Activated CD4-positive, alpha-beta T cell treated with anti-CD3 and anti-CD28 coated beads, Interleukin-2, amount 10 ng/mL, durations not matched to agents 7 days and 5 days (primary cell): Measurements from ENCODE around the gene AQP2. TPM values are rescaled to one million over a fixed set of nuclear protein-coding genes. Genes with fewer than 3 reads are reported as not detected.

ENCODE experiments used
- CTCF ChIA-PET: fragments of 350-600 bp; sonication (Branson Sonifier 250); formaldehyde crosslinking; loops from one replicate; lab custom pipeline; 2021; ENCODE audit warnings: antibody characterized with exemption; lab: Charles Lee
- POLR2A ChIA-PET: fragments of 350-600 bp; sonication (Branson Sonifier 250); formaldehyde crosslinking; loops from one replicate; lab custom pipeline; 2021; ENCODE audit warnings: antibody characterized with exemption; lab: Charles Lee
- DNase-seq: peaks from one replicate; pipeline ENCODE4 v3.0.0-alpha.2; 2020
- H3K27ac Mint-ChIP-seq: one replicate; pipeline ENCODE4 v1.8.0; 2021; ENCODE audit warnings: mild to moderate bottlenecking, moderate library complexity, mixed read lengths
- H3K27me3 Mint-ChIP-seq: one replicate; pipeline ENCODE4 v1.8.0; 2021; ENCODE audit warnings: mixed read lengths
- H3K36me3 Mint-ChIP-seq: one replicate; pipeline ENCODE4 v1.8.0; 2021; ENCODE audit warnings: low read depth, mixed read lengths
- H3K4me1 Mint-ChIP-seq: one replicate; pipeline ENCODE4 v1.8.0; 2021; ENCODE audit warnings: mixed read lengths
- H3K4me3 Mint-ChIP-seq: one replicate; pipeline ENCODE4 v1.8.0; 2021; ENCODE audit warnings: mild to moderate bottlenecking, moderate library complexity, mixed read lengths
- H3K9me3 Mint-ChIP-seq: one replicate; pipeline ENCODE4 v1.8.0; 2021; ENCODE audit warnings: mixed read lengths
- total RNA-seq, 2 experiments: library from RNA; stranded (reverse); gene quantifications; one replicate each; pipeline ENCODE4 v1.2.3, GENCODE V29; 2021

Gene AQP2
- total RNA-seq, 2 experiments from 2014 or later, result not detected

- Mint-ChIP-seq H3K36me3 (no peaks in the 10 kb centered on the region), H3K27me3 (peaks cover 3% of the 10 kb centered on the region), H3K9me3 (no peaks in the 10 kb centered on the region), H3K27ac (no peak overlapping the region), H3K4me3 (no peak overlapping the region), H3K4me1 (peaks cover under 1% of the 10 kb centered on the region)
- POLR2A ChIA-PET, result no interaction called here
- CTCF ChIA-PET, result interaction anchor here (0.5 to 1.7 kb wide), 2 partner anchors 9 to 189 kb away, joined by 4 read pairs; no protein-coding TSS in a partner anchor
- no peak for DNase-seq
Measured at GRCh38 chr12:49936925-49937324, 13.6 kb upstream of the AQP2 start.

- DNase-seq, result no peak
- Mint-ChIP-seq H3K9me3 (no peaks in the 10 kb centered on the region), H3K27me3 (peaks cover 3% of the 10 kb centered on the region), H3K27ac (no peak overlapping the region), H3K4me3 (no peak overlapping the region), H3K4me1 (peaks cover 6% of the 10 kb centered on the region), H3K36me3 (no peaks in the 10 kb centered on the region)
- CTCF ChIA-PET, result no interaction called here
- POLR2A ChIA-PET, result no interaction called here
Measured at GRCh38 chr12:49937639-49938300, 12.8 kb upstream of the AQP2 start.

- no peak overlapping the region for H3K27ac Mint-ChIP-seq
- no peak for DNase-seq
- peaks cover 3% of the 10 kb centered on the region for H3K27me3 Mint-ChIP-seq
- CTCF ChIA-PET, result interaction anchor here (0.6 to 1.7 kb wide), 5 partner anchors 9 to 542 kb away, joined by 3 to 6 read pairs (median 3); no protein-coding TSS in a partner anchor
- H3K4me1 Mint-ChIP-seq, result peaks cover 12% of the 10 kb centered on the region
- no peaks in the 10 kb centered on the region for H3K36me3 Mint-ChIP-seq
- no peak overlapping the region for H3K4me3 Mint-ChIP-seq
- no peaks in the 10 kb centered on the region for H3K9me3 Mint-ChIP-seq
- POLR2A ChIA-PET, result no interaction called here
Measured at GRCh38 chr12:49939307-49939706, 11.2 kb upstream of the AQP2 start.

- H3K4me3 Mint-ChIP-seq, result no peak overlapping the region
- H3K9me3 Mint-ChIP-seq, result no peaks in the 10 kb centered on the region
- no peaks in the 10 kb centered on the region for H3K27me3 Mint-ChIP-seq
- H3K36me3 Mint-ChIP-seq, result no peaks in the 10 kb centered on the region
- DNase-seq, result no peak
- peaks cover 14% of the 10 kb centered on the region for H3K4me1 Mint-ChIP-seq
- POLR2A ChIA-PET, result no interaction called here
- no peak overlapping the region for H3K27ac Mint-ChIP-seq
- CTCF ChIA-PET, result interaction anchor here (0.7 to 1.7 kb wide), 4 partner anchors 10 to 56 kb away, joined by 3 to 6 read pairs (median 3); no protein-coding TSS in a partner anchor
Measured at GRCh38 chr12:49939707-49940106, 10.8 kb upstream of the AQP2 start.

GRCh38 chr12:49941556-49942511 lies 8.7 kb upstream of the AQP2 start:
- Mint-ChIP-seq H3K4me1 (peaks cover 28% of the 10 kb centered on the region), H3K9me3 (no peaks in the 10 kb centered on the region), H3K27ac (no peak overlapping the region), H3K27me3 (no peaks in the 10 kb centered on the region), H3K36me3 (no peaks in the 10 kb centered on the region), H3K4me3 (no peak overlapping the region)
- POLR2A ChIA-PET, result no interaction called here
- CTCF ChIA-PET, result interaction anchor here (0.7 to 3.4 kb wide), 3 partner anchors 10 to 225 kb away, joined by 3 to 13 read pairs (median 3); no protein-coding TSS in a partner anchor
- DNase-seq, result no peak

GRCh38 chr12:49942512-49942893 lies 8.0 kb upstream of the AQP2 start:
- no peaks in the 10 kb centered on the region for H3K27me3 Mint-ChIP-seq
- peak overlapping the region; percentile 50 for H3K27ac Mint-ChIP-seq
- POLR2A ChIA-PET, result no interaction called here

GRCh38 chr12:49942921-49943624 lies 7.5 kb upstream of the AQP2 start:
- H3K4me3 Mint-ChIP-seq, result no peak overlapping the region
- H3K36me3 Mint-ChIP-seq, result no peaks in the 10 kb centered on the region
- ChIA-PET POLR2A (no interaction called here), CTCF (interaction anchor here (0.5 to 3.4 kb wide), 3 partner anchors 11 to 708 kb away, joined by 3 to 13 read pairs (median 3); no protein-coding TSS in a partner anchor)
- no peaks in the 10 kb centered on the region for H3K27me3 Mint-ChIP-seq
- peak overlapping the region; percentile 50 for H3K27ac Mint-ChIP-seq
- no peaks in the 10 kb centered on the region for H3K9me3 Mint-ChIP-seq
- peak; percentile 20 for DNase-seq
- peaks cover 28% of the 10 kb centered on the region for H3K4me1 Mint-ChIP-seq

More at GRCh38 chr12:49942512-49942893, 8.0 kb upstream of the AQP2 start:
- no peak for DNase-seq
- Mint-ChIP-seq H3K36me3 (no peaks in the 10 kb centered on the region), H3K4me1 (peaks cover 28% of the 10 kb centered on the region), H3K9me3 (no peaks in the 10 kb centered on the region), H3K4me3 (no peak overlapping the region)
- CTCF ChIA-PET, result interaction anchor here (0.5 to 3.4 kb wide), 4 partner anchors 10 to 707 kb away, joined by 3 to 13 read pairs (median 3); no protein-coding TSS in a partner anchor

- Mint-ChIP-seq H3K4me3 (no peak overlapping the region), H3K4me1 (peaks cover 28% of the 10 kb centered on the region), H3K36me3 (no peaks in the 10 kb centered on the region), H3K27me3 (no peaks in the 10 kb centered on the region), H3K9me3 (no peaks in the 10 kb centered on the region), H3K27ac (no peak overlapping the region)
- ChIA-PET CTCF (interaction anchor here (3.4 kb wide), 1 partner anchor 23 kb away, joined by 13 read pairs; no protein-coding TSS in a partner anchor), POLR2A (no interaction called here)
- DNase-seq, result no peak
Measured at GRCh38 chr12:49943625-49943960, 6.9 kb upstream of the AQP2 start.

- Mint-ChIP-seq H3K27ac (no peak overlapping the region), H3K9me3 (no peaks in the 10 kb centered on the region), H3K4me3 (no peak overlapping the region), H3K27me3 (no peaks in the 10 kb centered on the region), H3K4me1 (peaks cover 28% of the 10 kb centered on the region), H3K36me3 (no peaks in the 10 kb centered on the region)
- CTCF ChIA-PET, result interaction anchor here (3.4 kb wide), 1 partner anchor 23 kb away, joined by 13 read pairs; no protein-coding TSS in a partner anchor
- POLR2A ChIA-PET, result no interaction called here
- DNase-seq, result no peak
Measured at GRCh38 chr12:49944046-49944445, 6.5 kb upstream of the AQP2 start.

GRCh38 chr12:49944718-49945117 lies 5.8 kb upstream of the AQP2 start:
- DNase-seq, result no peak
- POLR2A ChIA-PET, result no interaction called here
- H3K4me3 Mint-ChIP-seq, result no peak overlapping the region
- peaks cover under 1% of the 10 kb centered on the region for H3K27me3 Mint-ChIP-seq
- H3K9me3 Mint-ChIP-seq, result no peaks in the 10 kb centered on the region
- peaks cover 28% of the 10 kb centered on the region for H3K4me1 Mint-ChIP-seq
- H3K27ac Mint-ChIP-seq, result no peak overlapping the region
- CTCF ChIA-PET, result interaction anchor here (0.9 to 4.6 kb wide), 10 partner anchors 12 to 203 kb away, joined by 3 to 42 read pairs (median 6); partner anchors contain the start of genes COX14 and TMBIM6
- H3K36me3 Mint-ChIP-seq, result no peaks in the 10 kb centered on the region

- H3K4me3 Mint-ChIP-seq, result peak overlapping the region; percentile 69
- ChIA-PET POLR2A (no interaction called here), CTCF (interaction anchor here (0.6 to 4.6 kb wide), 34 partner anchors 8 to 579 kb away, joined by 3 to 42 read pairs (median 4); partner anchors contain the start of genes COX14, RACGAP1, SPATS2 and TMBIM6)
- peak overlapping the region; percentile 89 for H3K27ac Mint-ChIP-seq
- H3K27me3 Mint-ChIP-seq, result peaks cover 2% of the 10 kb centered on the region
- H3K4me1 Mint-ChIP-seq, result peaks cover 28% of the 10 kb centered on the region
- no peaks in the 10 kb centered on the region for H3K36me3 Mint-ChIP-seq
- no peaks in the 10 kb centered on the region for H3K9me3 Mint-ChIP-seq
- DNase-seq, result peak; percentile 81
Measured at GRCh38 chr12:49945394-49946080, 5.0 kb upstream of the AQP2 start.
